MCF 10A (cell line): ENCODE data around the gene ZDHHC5. TPM values are rescaled to one million over a fixed set of nuclear protein-coding genes. Genes with fewer than 3 reads are reported as not detected.
A peak's percentile ranks its signal among the peaks of the same experiment; 100 is the strongest.

ENCODE experiments used
- BruUV-seq: library from RNA; stranded (reverse); fragments of 400-500 nt; replicated peaks from 2 replicates; lab custom pipeline; 2021; lab: Mats Ljungman, UMichigan
- CTCF ChIA-PET: fragments of 300-600 bp; sonication (Branson Sonifier 250); formaldehyde crosslinking; extraction: SDS; loops from one replicate; lab custom pipeline; 2021; ENCODE audit warnings: antibody characterized with exemption, inconsistent platforms; lab: Yijun Ruan, JAX
- POLR2A ChIA-PET: fragments of 300-600, 350-650 bp; sonication (Branson Sonifier 250); formaldehyde crosslinking; extraction: SDS; loops from one replicate; lab custom pipeline; 2020; ENCODE audit warnings: antibody characterized with exemption, inconsistent platforms; lab: Yijun Ruan, JAX
- DNase-seq: peaks from one replicate; pipeline ENCODE4 v3.0.0-alpha.2; 2018; ENCODE audit not compliant: unreplicated experiment
- H3K27ac Mint-ChIP-seq: one replicate; pipeline ENCODE4 v1.8.0; 2022; ENCODE audit warnings: mild to moderate bottlenecking, low read depth, mixed read lengths; ENCODE audit not compliant: unreplicated experiment
- H3K27me3 Mint-ChIP-seq: one replicate; pipeline ENCODE4 v1.8.0; 2022; ENCODE audit warnings: mixed read lengths; ENCODE audit not compliant: insufficient read depth, unreplicated experiment
- H3K36me3 Mint-ChIP-seq: one replicate; pipeline ENCODE4 v1.8.0; 2022; ENCODE audit warnings: mild to moderate bottlenecking, moderate library complexity, mixed read lengths; ENCODE audit not compliant: insufficient read depth, unreplicated experiment
- H3K4me1 Mint-ChIP-seq: one replicate; pipeline ENCODE4 v1.8.0; 2022; ENCODE audit warnings: mixed read lengths; ENCODE audit not compliant: insufficient read depth, unreplicated experiment
- H3K4me3 Mint-ChIP-seq: one replicate; pipeline ENCODE4 v1.8.0; 2022; ENCODE audit warnings: mild to moderate bottlenecking, moderate library complexity, mixed read lengths; ENCODE audit not compliant: unreplicated experiment
- H3K9me3 Mint-ChIP-seq: one replicate; pipeline ENCODE4 v1.8.0; 2022; ENCODE audit warnings: mixed read lengths; ENCODE audit not compliant: unreplicated experiment
- intact Hi-C: fragments of 100-400 bp; cut with micrococcal nuclease; formaldehyde crosslinking; loops from 2 replicates; pipeline ENCODE4 v1.14.1; 2022
- total RNA-seq: library from RNA; stranded (reverse); gene quantifications from 2 replicates; pipeline ENCODE4 v1.2.3, GENCODE V29; 2022
- TF ChIP-seq, protein P1 (sequence below): fragments of 200-600 bp; IDR thresholded peaks from one replicate; pipeline ENCODE4 v1.8.0; 2022; ENCODE audit warnings: antibody characterized with exemption, mild to moderate bottlenecking; ENCODE audit not compliant: unreplicated experiment

ZDHHC5 gene
- total RNA-seq, 1 experiment from 2014 or later = 73.8 TPM

DNA sequence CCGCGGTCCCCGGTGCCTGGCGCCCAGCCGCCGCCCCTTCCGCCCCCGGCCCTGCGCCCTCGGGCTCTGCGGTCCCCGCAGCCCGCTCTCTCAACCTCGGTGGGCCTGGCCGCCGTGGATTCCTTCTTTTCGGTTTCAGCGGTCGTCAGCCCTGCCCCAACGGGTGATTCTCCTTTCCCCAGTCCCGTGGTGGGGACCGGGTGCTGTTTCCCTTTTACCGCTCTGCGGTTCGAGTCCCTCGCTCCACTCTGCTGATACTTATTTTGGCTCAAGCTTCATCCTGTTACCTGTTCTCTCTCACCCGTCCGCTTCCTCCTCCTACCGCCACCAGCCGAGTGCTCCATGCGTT lies 494 bp downstream of the ZDHHC5 start:
- peak overlapping the region; percentile 100 for H3K27ac Mint-ChIP-seq

DNA sequence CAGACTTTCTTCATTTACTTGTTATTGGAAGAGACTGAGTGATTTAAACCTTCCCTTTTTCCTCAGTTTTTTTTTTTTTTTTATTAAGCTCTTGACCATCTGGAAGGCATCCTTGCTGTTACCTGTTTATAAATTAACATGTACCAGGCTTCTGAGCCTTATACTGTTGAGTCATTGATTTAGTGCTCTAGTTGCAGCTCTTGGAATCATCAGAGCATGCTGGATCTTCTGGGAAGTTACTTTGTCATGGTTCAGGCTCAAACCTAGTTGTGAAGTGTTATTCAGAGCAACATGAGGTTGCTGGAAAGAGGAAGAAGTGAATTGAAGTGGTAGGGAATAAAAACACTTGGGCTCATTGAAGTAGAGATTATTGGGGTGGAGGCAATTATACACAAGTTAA lies 6.3 kb downstream of the ZDHHC5 start:
- ChIA-PET CTCF (interaction anchor here (0.7 to 1.6 kb wide), 3 partner anchors 33 to 145 kb away, joined by 3 to 4 read pairs (median 3); no protein-coding TSS in a partner anchor), POLR2A (no interaction called here)
- peaks cover 24% of the 10 kb centered on the region for H3K4me1 Mint-ChIP-seq
- H3K9me3 Mint-ChIP-seq = no peaks in the 10 kb centered on the region
- TF ChIP-seq, protein P1, sequence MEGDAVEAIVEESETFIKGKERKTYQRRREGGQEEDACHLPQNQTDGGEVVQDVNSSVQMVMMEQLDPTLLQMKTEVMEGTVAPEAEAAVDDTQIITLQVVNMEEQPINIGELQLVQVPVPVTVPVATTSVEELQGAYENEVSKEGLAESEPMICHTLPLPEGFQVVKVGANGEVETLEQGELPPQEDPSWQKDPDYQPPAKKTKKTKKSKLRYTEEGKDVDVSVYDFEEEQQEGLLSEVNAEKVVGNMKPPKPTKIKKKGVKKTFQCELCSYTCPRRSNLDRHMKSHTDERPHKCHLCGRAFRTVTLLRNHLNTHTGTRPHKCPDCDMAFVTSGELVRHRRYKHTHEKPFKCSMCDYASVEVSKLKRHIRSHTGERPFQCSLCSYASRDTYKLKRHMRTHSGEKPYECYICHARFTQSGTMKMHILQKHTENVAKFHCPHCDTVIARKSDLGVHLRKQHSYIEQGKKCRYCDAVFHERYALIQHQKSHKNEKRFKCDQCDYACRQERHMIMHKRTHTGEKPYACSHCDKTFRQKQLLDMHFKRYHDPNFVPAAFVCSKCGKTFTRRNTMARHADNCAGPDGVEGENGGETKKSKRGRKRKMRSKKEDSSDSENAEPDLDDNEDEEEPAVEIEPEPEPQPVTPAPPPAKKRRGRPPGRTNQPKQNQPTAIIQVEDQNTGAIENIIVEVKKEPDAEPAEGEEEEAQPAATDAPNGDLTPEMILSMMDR = no peak
- H3K36me3 Mint-ChIP-seq = peaks cover 70% of the 10 kb centered on the region
- BruUV-seq = no TSS peak
- DNase-seq = no peak
- no peaks in the 10 kb centered on the region for H3K27me3 Mint-ChIP-seq
- H3K4me3 Mint-ChIP-seq = no peak overlapping the region
- intact Hi-C loops = no loop called here
- peak overlapping the region; percentile 21 for H3K27ac Mint-ChIP-seq

More for the DNA sequence above, 494 bp downstream of the ZDHHC5 start:
- peak overlapping the region; percentile 96 for H3K4me3 Mint-ChIP-seq
- H3K27me3 Mint-ChIP-seq = no peaks in the 10 kb centered on the region
- TF ChIP-seq, protein P1 = no peak
- peaks cover 40% of the 10 kb centered on the region for H3K36me3 Mint-ChIP-seq
- BruUV-seq = no TSS peak
- H3K4me1 Mint-ChIP-seq = peaks cover 20% of the 10 kb centered on the region
- no peaks in the 10 kb centered on the region for H3K9me3 Mint-ChIP-seq
- intact Hi-C loops = loop anchor here (2.0 to 5.0 kb wide), 2 partner anchors 44 to 134 kb away; partner anchors contain the start of genes MED19 and TMX2
- DNase-seq = no peak
- ChIA-PET POLR2A (interaction anchor here (0.7 to 2.8 kb wide), 9 partner anchors 27 to 343 kb away, joined by 3 to 20 read pairs (median 3); partner anchors contain the start of genes CTNND1, MED19, SELENOH and TMX2), CTCF (interaction anchor here (0.5 kb wide), 1 partner anchor 655 kb away, joined by 3 read pairs; no protein-coding TSS in a partner anchor)

DNA sequence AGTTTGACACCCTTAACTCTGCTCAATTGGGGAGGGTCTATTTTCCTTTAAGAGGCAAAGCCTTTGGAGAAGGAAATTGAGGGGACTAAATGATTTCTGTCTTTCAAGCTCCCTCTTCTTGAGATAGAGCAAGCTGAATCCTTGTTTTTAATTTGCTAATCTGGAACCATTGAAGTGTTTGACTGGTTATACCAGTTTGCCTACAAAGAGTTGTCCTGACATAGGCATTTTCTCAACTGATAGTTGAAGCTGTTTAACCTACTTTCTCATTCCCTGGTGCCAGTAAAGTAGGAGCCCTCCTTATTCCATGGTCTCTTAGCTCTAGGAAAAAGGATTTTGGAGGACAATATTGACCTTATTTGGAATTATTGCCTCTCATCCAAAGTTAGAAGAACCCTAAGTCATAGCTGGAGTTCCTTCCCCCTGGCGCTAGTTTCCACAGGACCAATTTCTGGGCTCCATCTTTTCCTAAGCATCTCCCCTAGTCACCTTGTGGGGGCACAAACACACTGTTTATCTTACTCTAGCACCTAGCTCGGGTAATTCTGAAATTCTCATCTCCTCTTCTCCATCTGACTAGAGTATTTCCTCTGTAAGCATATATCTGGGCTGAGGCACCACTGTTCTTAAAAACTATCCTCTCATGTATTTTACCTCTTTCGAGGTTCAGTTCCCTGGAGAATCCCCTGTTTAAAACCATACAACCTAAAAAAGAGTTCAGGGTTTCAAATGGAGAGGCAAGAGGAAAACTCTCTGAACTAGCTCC lies 7.4 kb downstream of the ZDHHC5 start:
- peaks cover 18% of the 10 kb centered on the region for H3K4me1 Mint-ChIP-seq
- ChIA-PET CTCF (interaction anchor here (0.5 to 1.6 kb wide), 3 partner anchors 35 to 146 kb away, joined by 3 to 4 read pairs (median 3); no protein-coding TSS in a partner anchor), POLR2A (interaction anchor here (0.5 to 1.1 kb wide), 4 partner anchors 8 to 350 kb away, joined by 3 to 6 read pairs (median 4); no protein-coding TSS in a partner anchor)
- no peak overlapping the region for H3K27ac Mint-ChIP-seq
- intact Hi-C loops = no loop called here
- H3K27me3 Mint-ChIP-seq = no peaks in the 10 kb centered on the region
- no TSS peak for BruUV-seq
- TF ChIP-seq, protein P1 = no peak
- H3K36me3 Mint-ChIP-seq = peaks cover 75% of the 10 kb centered on the region
- H3K4me3 Mint-ChIP-seq = no peak overlapping the region
- H3K9me3 Mint-ChIP-seq = no peaks in the 10 kb centered on the region
- no peak for DNase-seq

DNA sequence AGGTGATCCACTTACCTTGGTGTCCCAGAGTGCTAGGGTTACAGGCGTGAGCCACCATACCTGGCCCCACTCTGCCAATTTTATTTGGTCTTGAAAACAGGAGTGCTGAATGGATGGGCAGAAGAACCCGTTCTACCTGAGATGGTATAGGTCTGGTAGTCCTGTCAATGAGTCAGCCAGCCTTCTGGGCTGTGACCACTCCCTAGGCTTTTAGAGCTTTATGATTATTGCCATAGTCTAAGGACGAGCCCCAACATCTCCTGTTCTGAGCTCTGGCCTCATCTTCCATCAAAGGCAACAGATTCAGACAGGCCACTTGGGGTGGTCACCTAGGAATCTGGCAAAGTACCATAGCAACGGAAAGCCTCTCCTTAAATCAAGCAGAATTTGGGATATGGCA lies 11.5 kb downstream of the ZDHHC5 start:
- Mint-ChIP-seq H3K9me3 (no peaks in the 10 kb centered on the region), H3K27ac (no peak overlapping the region), H3K27me3 (no peaks in the 10 kb centered on the region), H3K36me3 (peaks cover 78% of the 10 kb centered on the region), H3K4me1 (peaks cover 15% of the 10 kb centered on the region), H3K4me3 (no peak overlapping the region)
- no TSS peak for BruUV-seq
- DNase-seq = no peak
- intact Hi-C loops = no loop called here
- ChIA-PET POLR2A (interaction anchor here (1.8 kb wide), 1 partner anchor 13 kb away, joined by 7 read pairs; no protein-coding TSS in a partner anchor), CTCF (no interaction called here)
- TF ChIP-seq, protein P1 = no peak
